Lower leg skin (tissue), 3 donors: Measurements from ENCODE around the gene GIGYF2.

Experiments
- POLR2A ChIP-seq, 2 donors: fragments of 450-650 bp; IDR thresholded peaks; one replicate each; pipeline ENCODE4 v1.6.1; 2016 to 2017; ENCODE audit warnings: antibody characterized with exemption in 2 of 2, mild to moderate bottlenecking in 1 of 2, moderate library complexity in 1 of 2
- TF ChIP-seq, protein P1 (sequence below), 3 donors: fragments of 450-650 bp; IDR thresholded peaks; one replicate each; pipeline ENCODE4 v1.5.1; 2016; ENCODE audit warnings: antibody characterized with exemption in 3 of 3, mild to moderate bottlenecking in 3 of 3, moderate library complexity in 2 of 3

DNA sequence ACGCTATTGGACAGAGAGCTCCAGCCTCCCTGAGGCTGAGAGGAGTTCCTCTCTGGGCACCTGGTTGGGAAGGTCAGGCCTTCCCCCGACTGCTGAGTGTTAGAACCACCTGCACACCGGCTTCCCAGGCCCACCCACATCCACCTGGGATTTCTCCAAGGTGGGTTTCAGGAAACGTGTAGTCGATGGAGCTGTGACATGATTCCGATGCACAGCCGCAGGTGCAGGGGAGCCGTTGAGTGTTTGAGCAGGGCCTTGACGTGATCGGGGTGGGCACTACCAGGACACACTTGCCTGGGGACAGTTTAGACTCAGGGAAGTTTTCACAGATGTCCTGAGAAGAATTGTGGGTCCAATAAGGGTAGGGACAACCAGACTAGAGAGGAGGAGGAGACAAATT is 21.8 kb upstream of the GIGYF2 start:
- TF ChIP-seq, protein P1, sequence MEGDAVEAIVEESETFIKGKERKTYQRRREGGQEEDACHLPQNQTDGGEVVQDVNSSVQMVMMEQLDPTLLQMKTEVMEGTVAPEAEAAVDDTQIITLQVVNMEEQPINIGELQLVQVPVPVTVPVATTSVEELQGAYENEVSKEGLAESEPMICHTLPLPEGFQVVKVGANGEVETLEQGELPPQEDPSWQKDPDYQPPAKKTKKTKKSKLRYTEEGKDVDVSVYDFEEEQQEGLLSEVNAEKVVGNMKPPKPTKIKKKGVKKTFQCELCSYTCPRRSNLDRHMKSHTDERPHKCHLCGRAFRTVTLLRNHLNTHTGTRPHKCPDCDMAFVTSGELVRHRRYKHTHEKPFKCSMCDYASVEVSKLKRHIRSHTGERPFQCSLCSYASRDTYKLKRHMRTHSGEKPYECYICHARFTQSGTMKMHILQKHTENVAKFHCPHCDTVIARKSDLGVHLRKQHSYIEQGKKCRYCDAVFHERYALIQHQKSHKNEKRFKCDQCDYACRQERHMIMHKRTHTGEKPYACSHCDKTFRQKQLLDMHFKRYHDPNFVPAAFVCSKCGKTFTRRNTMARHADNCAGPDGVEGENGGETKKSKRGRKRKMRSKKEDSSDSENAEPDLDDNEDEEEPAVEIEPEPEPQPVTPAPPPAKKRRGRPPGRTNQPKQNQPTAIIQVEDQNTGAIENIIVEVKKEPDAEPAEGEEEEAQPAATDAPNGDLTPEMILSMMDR (IDR thresholded peaks at IDR 0.05), result no peak
- no peak for TF ChIP-seq POLR2A (IDR thresholded peaks at IDR 0.05)
